HepG2 (cell line): ENCODE measurements around the gene CCNL1. TPM values are rescaled to one million over a fixed set of nuclear protein-coding genes. Genes with fewer than 3 reads are reported as not detected.

Experiments
- ATAC-seq: fragments of 200-7000 bp; cut with Tn5 transposase; 3 replicates; pipeline ENCODE4 v1.9.1; 2020; ENCODE audit warnings: mild to moderate bottlenecking, moderate library complexity
- BruUV-seq: library from RNA; stranded (reverse); fragments of 400-500 nt; replicated peaks from 2 replicates; lab custom pipeline; 2021; lab: Mats Ljungman, UMichigan
- CTCF ChIA-PET: fragments of 300-600 bp; formaldehyde crosslinking; extraction: SDS; loops from one replicate; lab custom pipeline; 2021; ENCODE audit warnings: low total read pairs, inconsistent platforms, low intra/inter-chr PET ratio; lab: Yijun Ruan, JAX
- POLR2A ChIA-PET: fragments of 350-600 bp; sonication (Branson Sonifier 250); formaldehyde crosslinking; loops from one replicate; lab custom pipeline; 2020; ENCODE audit warnings: antibody characterized with exemption, inconsistent platforms; lab: Yijun Ruan, JAX
- DNase-seq: peaks from one replicate; pipeline ENCODE4 v3.0.0-alpha.2; 2015; ENCODE audit warnings: low spot score
- FAIRE-seq: peaks from 3 replicates; lab custom pipeline; 2011; peaks lifted over from hg19 to GRCh38; lab: Jason Lieb, UNC
- H2AFZ ChIP-seq: one replicate; pipeline ENCODE4 v1.6.1; 2011; ENCODE audit warnings: low read length, inconsistent platforms
- H3K27ac ChIP-seq: fragments of 300-600 bp; 3 replicates; pipeline ENCODE4 v1.8.0; 2011; ENCODE audit warnings: mixed run types, mild to moderate bottlenecking, mixed read lengths, low read length, inconsistent platforms; ENCODE audit not compliant: insufficient read depth; ENCODE audit errors: extremely low read length
- H3K27me3 ChIP-seq, 2 experiments: fragments of 200-600 bp in 1 of 2; 2 replicates in 1 of 2; 3 replicates in 1 of 2; pipeline versions ENCODE4 v1.6.0 to v1.8.0; 2011; ENCODE audit warnings: low read length in 2 of 2, mild to moderate bottlenecking in 2 of 2, moderate library complexity in 2 of 2, inconsistent platforms in 1 of 2; ENCODE audit not compliant: insufficient read depth in 2 of 2, control insufficient read depth in 1 of 2
- H3K36me3 ChIP-seq, 2 experiments: fragments of 200-600 bp in 1 of 2; replicated peaks in 1 of 2; 2 replicates in 1 of 2; 3 replicates in 1 of 2; pipeline versions ENCODE4 v1.5.1 to v1.8.0; 2011; ENCODE audit warnings: low read length in 2 of 2, inconsistent platforms in 1 of 2; ENCODE audit not compliant: insufficient read depth in 2 of 2, control insufficient read depth in 1 of 2
- H3K4me1 ChIP-seq: 2 replicates; pipeline ENCODE4 v1.5.1; 2012; ENCODE audit warnings: low read length, inconsistent platforms; ENCODE audit not compliant: insufficient read depth
- H3K4me2 ChIP-seq: 2 replicates; pipeline ENCODE4 v1.6.0; 2011; ENCODE audit warnings: low read depth, low read length, inconsistent platforms
- H3K4me3 ChIP-seq, 3 experiments: fragments of 200-600 bp in 1 of 3; sonication (generic), shearing (Covaris generic) in 1 of 3; replicated peaks in 1 of 3; 2 replicates each; pipeline ENCODE4 v1.5.1; 2011 to 2016; ENCODE audit warnings: low read length in 3 of 3, inconsistent platforms in 2 of 3, low read depth in 2 of 3, mild to moderate bottlenecking in 2 of 3, control low read depth in 1 of 3, mixed read lengths in 1 of 3; ENCODE audit not compliant: insufficient read depth in 1 of 3
- H3K79me2 ChIP-seq: one replicate; pipeline ENCODE4 v1.6.1; 2011; ENCODE audit warnings: low read length, inconsistent platforms; ENCODE audit not compliant: insufficient read depth
- H3K9ac ChIP-seq: 2 replicates; pipeline ENCODE4 v1.6.0; 2011; ENCODE audit warnings: mild to moderate bottlenecking, low read depth, low read length, inconsistent platforms; ENCODE audit not compliant: insufficient read depth
- H3K9me3 ChIP-seq: 2 replicates; pipeline ENCODE4 v1.5.1; 2012; ENCODE audit warnings: mild to moderate bottlenecking, low read length
- H4K20me1 ChIP-seq: 2 replicates; pipeline ENCODE4 v1.6.0; 2011; ENCODE audit warnings: inconsistent platforms, mild to moderate bottlenecking, low read length, moderate library complexity; ENCODE audit not compliant: insufficient read depth
- CENPBD1 ChIP-seq: sonication (generic); formaldehyde crosslinking; IDR thresholded peaks from 2 replicates; pipeline ENCODE4 v1.8.0; 2022; ENCODE audit warnings: missing genetic modification reagents, low read depth, mild to moderate bottlenecking, borderline replicate concordance
- ELK4 ChIP-seq: sonication (generic); formaldehyde crosslinking; IDR thresholded peaks from 2 replicates; pipeline ENCODE4 v1.9.0; 2021; ENCODE audit warnings: missing genetic modification reagents, borderline replicate concordance
- FUBP1 ChIP-seq: sonication (generic); formaldehyde crosslinking; IDR thresholded peaks from 2 replicates; pipeline ENCODE4 v1.5.1; 2020; ENCODE audit warnings: missing genetic modification reagents, mild to moderate bottlenecking, borderline replicate concordance
- GTF2F1 ChIP-seq: fragments of 150-350 bp; IDR thresholded peaks from 2 replicates; pipeline ENCODE4 v1.6.1; 2014; ENCODE audit warnings: low read length
- HCFC1 ChIP-seq: fragments of 150-350 bp; IDR thresholded peaks from 2 replicates; pipeline ENCODE4 v1.6.1; 2014; ENCODE audit warnings: low read depth, low read length
- HMG20A ChIP-seq: IDR thresholded peaks from 2 replicates; pipeline ENCODE4 v1.6.1; 2016; ENCODE audit warnings: borderline replicate concordance
- KLF11 ChIP-seq: IDR thresholded peaks from 2 replicates; pipeline ENCODE4 v1.6.1; 2016; ENCODE audit warnings: missing compliant biosample characterization
- SNAPC4 ChIP-seq: sonication (generic); formaldehyde crosslinking; IDR thresholded peaks from 2 replicates; pipeline ENCODE4 v1.4.0; 2020; ENCODE audit warnings: mild to moderate bottlenecking, missing genetic modification reagents
- SUZ12 ChIP-seq: fragments of 150-350 bp; IDR thresholded peaks from 2 replicates; pipeline ENCODE4 v1.6.1; 2014; ENCODE audit warnings: low read depth, low read length
- YEATS4 ChIP-seq: sonication (generic); formaldehyde crosslinking; IDR thresholded peaks from 2 replicates; pipeline ENCODE4 v1.4.0; 2020; ENCODE audit warnings: missing genetic modification reagents, borderline replicate concordance
- ZFP1 ChIP-seq: IDR thresholded peaks from 2 replicates; pipeline ENCODE4 v1.6.1; 2016
- ZNF274 ChIP-seq: sonication (generic); formaldehyde crosslinking; IDR thresholded peaks from 2 replicates; pipeline ENCODE4 v1.5.1; 2020; ENCODE audit warnings: mild to moderate bottlenecking, missing genetic modification reagents
- ZNF451 ChIP-seq: sonication (generic); formaldehyde crosslinking; IDR thresholded peaks from 2 replicates; pipeline ENCODE4 v1.5.0; 2020; ENCODE audit warnings: mild to moderate bottlenecking, missing genetic modification reagents
- ZNF720 ChIP-seq: sonication (generic); formaldehyde crosslinking; IDR thresholded peaks from 2 replicates; pipeline ENCODE4 v1.4.0; 2020; ENCODE audit warnings: missing genetic modification reagents
- ZNF746 ChIP-seq: sonication (generic); formaldehyde crosslinking; IDR thresholded peaks from 2 replicates; pipeline ENCODE4 v1.8.0; 2022; ENCODE audit warnings: mild to moderate bottlenecking, missing genetic modification reagents
- WGBS: methylation state at CpG from one replicate; pipeline ENCODE4 v1.1.6; 2017; ENCODE audit warnings: low lambda C conversion rate; 5-methylcytosine and 5-hydroxymethylcytosine counted together
- in situ Hi-C: cut with HindIII; loops from 2 replicates; pipeline ENCODE4 v1.10.0; 2017; ENCODE audit warnings: low pct_unique_long_range_greater_than_20kb; ENCODE audit not compliant: extremely low pct_ligation_motif_present
- intact Hi-C: fragments of 100-400 bp; cut with micrococcal nuclease; formaldehyde crosslinking; loops from one replicate; pipeline ENCODE4 v1.10.0; 2022; ENCODE audit not compliant: unreplicated experiment
- polyA plus RNA-seq, 8 experiments: library from polyadenylated mRNA; depleted of rRNA in 3 of 8; stranded (reverse) in 7 of 8; unstranded in 1 of 8; fragments of >200 nt; fragmentation: Illumina TruSeq in 4 of 8; extraction: Trizol in 4 of 8; gene quantifications; 2 replicates each; pipeline versions ENCODE4 v1.2.1 to v1.2.3, GENCODE V29; 2011 to 2016; ENCODE audit warnings: low read depth in 4 of 8, missing spikeins in 1 of 8, mixed read lengths in 1 of 8; ENCODE audit not compliant: insufficient read depth in 1 of 8
- total RNA-seq, 5 experiments: library from RNA; depleted of rRNA; stranded (reverse); fragments of >200 nt; fragmentation: Illumina TruSeq; extraction: Trizol; gene quantifications; 2 replicates each; pipeline ENCODE4 v1.2.3, GENCODE V29; 2016; ENCODE audit warnings: low read depth in 1 of 5

The CCNL1 gene
- total and polyA plus RNA-seq, 2 of the 13 experiments (the other 11 are each of a cell fraction or from before 2014, with no cell fraction given): 151 to 303 TPM

GRCh38 chr3:157100096-157100477 is 59.9 kb downstream of the CCNL1 start (continued):
- no peak for TF ChIP-seq ELK4
- TF ChIP-seq HMG20A (CRISPR knock-in tag): no peak
- no peak for TF ChIP-seq KLF11 (CRISPR knock-in tag)
- TF ChIP-seq GTF2F1: no peak

- intact Hi-C loops: no loop called here
- DNase-seq: no peak
- Histone ChIP-seq H3K4me3 (no peak overlapping the region), H3K36me3 (no peaks in the 10 kb centered on the region), H3K27ac (no peak overlapping the region), H3K4me2 (no peak overlapping the region), H4K20me1 (no peaks in the 10 kb centered on the region), H3K27me3 (no peaks in the 10 kb centered on the region), H2AFZ (no peak overlapping the region), H3K4me1 (peaks cover 45% of the 10 kb centered on the region), H3K9me3 (no peaks in the 10 kb centered on the region), H3K9ac (no peak overlapping the region), H3K79me2 (no peaks in the 10 kb centered on the region)
- in situ Hi-C loops: no loop called here
- ChIA-PET POLR2A (interaction anchor here (2.9 kb wide), 1 partner anchor 11 kb away, joined by 10 read pairs; no protein-coding TSS in a partner anchor), CTCF (no interaction called here)
- WGBS: 93% methylated on average over 6 of the region's 10 CpGs
- BruUV-seq: no TSS peak
- no peak for FAIRE-seq
- no peak for ATAC-seq
- TF ChIP-seq ZNF746 (CRISPR knock-in tag) (no peak), SUZ12 (no peak), CENPBD1 (CRISPR knock-in tag) (no peak), ZNF274 (CRISPR knock-in tag) (no peak), ZNF720 (CRISPR knock-in tag) (no peak), YEATS4 (no peak), ZNF451 (CRISPR knock-in tag) (no peak), FUBP1 (no peak), HCFC1 (no peak), ZFP1 (CRISPR knock-in tag) (no peak), SNAPC4 (no peak)
These were observed 60.4 kb downstream of the CCNL1 start for GRCh38 chr3:157099326-157100095.
